ENCODE data around the gene PARVA.

PARVA gene

DNA sequence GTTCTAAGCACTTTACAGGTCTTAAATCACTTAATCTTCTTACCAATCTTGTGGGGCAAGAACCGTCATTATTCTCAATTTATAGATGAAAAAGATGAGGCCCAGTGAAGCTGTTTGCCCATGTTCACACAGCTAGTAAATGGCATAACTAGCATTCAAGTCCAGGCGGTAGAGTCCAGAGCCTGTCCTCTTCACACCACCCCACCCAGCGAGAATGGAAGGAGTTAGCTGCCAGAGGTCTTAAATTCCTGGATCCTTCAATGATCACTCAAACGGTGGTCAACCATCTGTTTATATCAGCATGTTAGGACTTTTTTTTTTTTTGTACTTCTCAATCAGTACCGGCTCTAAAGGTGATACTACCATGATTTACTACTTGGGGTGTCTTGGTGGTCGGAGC is 43.3 kb downstream of the PARVA start:
- Histone ChIP-seq H3K9me3 (ENCODE audit: control insufficient read depth, insufficient read depth, low read length) (no peaks in the 10 kb centered on the region), H3K36me3 (ENCODE audit: insufficient read depth, low read length) (no peaks in the 10 kb centered on the region; the same call in 1 of the 2 replicates), H3K4me1 (ENCODE audit: insufficient read depth, low read length) (peaks cover 17% of the 10 kb centered on the region), H3K9ac (ENCODE audit: low read depth, low read length) (no peak overlapping the region)

DNA sequence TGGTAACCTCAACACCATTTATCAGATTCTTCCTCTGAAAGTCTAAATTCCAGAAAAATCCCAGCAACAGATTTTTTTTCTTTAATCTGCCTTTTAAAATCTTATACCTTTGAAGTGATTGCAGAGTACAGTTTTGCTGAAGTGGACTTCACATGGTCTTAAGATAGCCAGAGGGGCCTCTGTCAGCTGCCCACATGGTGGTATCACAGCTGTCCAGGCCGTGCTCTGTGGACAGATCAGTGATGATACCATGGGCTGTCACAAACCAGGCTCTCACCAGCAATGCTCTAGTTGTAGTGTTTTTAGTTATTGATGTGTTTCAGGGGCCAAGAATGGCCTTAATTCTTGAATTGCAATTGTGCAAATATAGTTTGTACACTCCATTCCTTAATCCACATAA is 44.0 kb downstream of the PARVA start:
- Histone ChIP-seq H3K9ac (ENCODE audit: low read depth, low read length) (no peak overlapping the region), H3K36me3 (ENCODE audit: insufficient read depth, low read length) (no peaks in the 10 kb centered on the region; the same call in 1 of the 2 replicates), H3K4me1 (ENCODE audit: insufficient read depth, low read length) (peaks cover 15% of the 10 kb centered on the region), H3K9me3 (ENCODE audit: control insufficient read depth, insufficient read depth, low read length) (no peaks in the 10 kb centered on the region)

DNA sequence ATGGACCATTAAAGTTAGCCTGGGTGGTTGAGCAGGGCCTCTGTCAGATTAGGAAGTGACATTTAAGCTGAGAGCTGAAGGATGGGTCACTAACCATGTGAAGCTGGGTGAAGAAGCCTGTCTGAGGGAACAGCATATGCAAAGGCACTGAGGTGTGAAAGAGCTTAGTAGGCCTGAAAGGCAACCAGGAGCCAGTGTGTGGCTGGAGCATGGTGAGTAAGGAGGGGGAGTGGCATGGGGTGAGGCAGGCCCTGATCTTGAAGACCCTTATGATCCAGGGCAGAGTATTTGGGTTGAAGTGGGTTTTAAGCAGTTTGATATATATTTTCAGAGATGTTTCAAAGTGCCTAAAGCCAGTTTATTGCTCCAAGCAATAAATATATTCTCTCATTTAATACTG is 48.8 kb downstream of the PARVA start:
- H3K9ac ChIP-seq (ENCODE audit: low read depth, low read length): no peak overlapping the region
- no peaks in the 10 kb centered on the region for H3K36me3 ChIP-seq (ENCODE audit: insufficient read depth, low read length)
- H3K4me1 ChIP-seq (ENCODE audit: insufficient read depth, low read length): no peaks in the 10 kb centered on the region; the same call in 1 of the 2 replicates
- no peaks in the 10 kb centered on the region for H3K9me3 ChIP-seq (ENCODE audit: control insufficient read depth, insufficient read depth, low read length)

DNA sequence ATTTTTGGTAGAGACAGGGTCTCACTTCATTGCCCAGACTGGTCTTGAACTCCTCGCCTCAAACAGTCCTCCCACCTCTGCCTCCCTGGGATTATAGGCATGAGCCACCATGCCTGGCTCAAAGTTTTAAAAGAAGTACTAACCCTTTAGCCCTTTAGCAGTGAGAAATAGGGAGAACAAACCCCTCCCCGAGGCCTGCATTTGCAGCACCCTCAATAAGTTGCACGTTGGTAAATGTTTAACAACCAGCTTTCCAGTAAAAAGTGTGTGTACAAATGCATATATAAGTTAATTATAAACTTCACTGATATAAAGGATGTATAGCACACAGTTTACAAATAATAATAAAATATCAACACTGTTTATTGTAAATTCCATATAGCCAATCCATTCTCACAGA is 51.8 kb downstream of the PARVA start:
- Histone ChIP-seq H3K4me1 (ENCODE audit: insufficient read depth, low read length) (peaks cover 5% of the 10 kb centered on the region; the same call in 1 of the 2 replicates), H3K9me3 (ENCODE audit: control insufficient read depth, insufficient read depth, low read length) (no peaks in the 10 kb centered on the region; the same call in 1 of the 2 replicates), H3K36me3 (ENCODE audit: insufficient read depth, low read length) (no peaks in the 10 kb centered on the region), H3K9ac (ENCODE audit: low read depth, low read length) (no peak overlapping the region)

DNA sequence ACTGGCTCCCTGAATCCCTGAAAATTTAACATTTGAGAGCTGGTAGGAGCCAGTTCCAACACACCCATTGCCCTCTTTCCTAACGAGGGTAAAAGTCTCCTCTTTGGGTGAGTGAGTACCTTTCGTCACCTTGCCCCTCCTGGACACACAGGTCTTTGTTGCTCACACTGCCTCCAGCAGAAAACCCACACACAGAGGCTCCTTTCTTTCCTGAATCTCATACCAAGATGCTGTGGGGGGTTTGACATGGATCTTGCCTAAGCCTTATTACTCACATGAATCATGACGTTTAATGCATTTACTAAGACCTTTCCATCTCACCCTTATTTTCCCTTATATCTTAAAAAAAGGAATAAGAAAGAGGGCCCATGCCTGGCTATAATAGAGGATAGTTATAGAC is 53.0 kb downstream of the PARVA start:
- H3K9me3 ChIP-seq (ENCODE audit: control insufficient read depth, insufficient read depth, low read length): no peaks in the 10 kb centered on the region; the same call in 1 of the 2 replicates
- H3K9ac ChIP-seq (ENCODE audit: low read depth, low read length): no peak overlapping the region
- H3K4me1 ChIP-seq (ENCODE audit: insufficient read depth, low read length): peaks cover 5% of the 10 kb centered on the region; the same call in 1 of the 2 replicates
- H3K36me3 ChIP-seq (ENCODE audit: insufficient read depth, low read length): no peaks in the 10 kb centered on the region

DNA sequence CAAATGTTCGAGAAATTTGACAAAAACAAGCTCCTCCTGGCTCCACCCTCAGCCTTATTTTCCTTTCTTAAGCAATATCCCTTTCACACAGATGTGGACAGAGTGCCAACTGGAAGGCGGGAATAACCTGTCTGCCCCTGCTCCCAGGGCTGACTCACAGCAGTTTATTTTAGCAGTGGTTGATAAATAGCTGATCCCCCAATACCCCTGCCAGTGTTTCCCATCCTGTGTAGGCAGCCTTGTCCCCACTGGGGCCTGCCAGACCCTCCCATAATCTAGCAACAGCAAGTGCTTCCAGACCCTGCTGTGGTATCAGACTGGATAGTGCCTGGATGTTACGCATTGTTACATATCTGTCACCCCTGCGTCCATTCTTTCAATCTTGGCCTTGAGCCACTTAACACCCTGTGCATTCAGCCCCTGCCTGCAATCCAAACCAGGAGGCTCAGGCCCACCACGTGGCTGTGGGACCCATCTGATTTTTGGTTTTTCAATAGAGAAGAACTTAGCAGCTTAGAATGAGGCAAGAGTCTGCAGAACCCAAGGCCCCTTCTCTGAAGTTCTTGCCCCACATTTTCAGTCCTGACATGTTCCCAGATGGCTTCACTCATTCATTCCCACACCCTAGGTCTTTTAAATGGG is 53.7 kb downstream of the PARVA start:
- H3K4me1 ChIP-seq (ENCODE audit: insufficient read depth, low read length): peaks cover 5% of the 10 kb centered on the region; the same call in 1 of the 2 replicates
- no peaks in the 10 kb centered on the region; the same call in 1 of the 2 replicates for H3K9me3 ChIP-seq (ENCODE audit: control insufficient read depth, insufficient read depth, low read length)
- no peak overlapping the region for H3K9ac ChIP-seq (ENCODE audit: low read depth, low read length)
- no peaks in the 10 kb centered on the region for H3K36me3 ChIP-seq (ENCODE audit: insufficient read depth, low read length)

DNA sequence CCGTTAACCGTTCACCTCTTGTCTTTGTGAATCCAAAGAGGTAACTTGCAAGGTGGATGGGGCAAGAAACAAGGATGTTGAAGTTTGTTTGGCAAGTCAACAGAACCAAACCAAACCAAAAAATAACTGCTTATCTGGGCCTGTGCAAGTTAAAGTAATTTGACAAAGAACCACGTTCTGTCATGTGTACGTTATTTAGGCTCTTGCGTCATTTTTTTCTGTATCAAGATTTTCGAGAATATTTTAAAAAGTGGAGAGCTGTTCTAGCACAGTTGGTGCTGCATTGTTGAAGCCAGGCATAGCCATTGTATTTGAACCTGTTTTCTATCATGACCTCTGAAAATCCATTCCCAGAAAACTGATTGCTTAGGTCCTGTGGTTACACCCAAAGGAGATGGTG is 55.1 kb downstream of the PARVA start:
- peaks cover 5% of the 10 kb centered on the region; the same call in 1 of the 2 replicates for H3K4me1 ChIP-seq (ENCODE audit: insufficient read depth, low read length)
- H3K9ac ChIP-seq (ENCODE audit: low read depth, low read length): no peak overlapping the region
- H3K36me3 ChIP-seq (ENCODE audit: insufficient read depth, low read length): no peaks in the 10 kb centered on the region
- H3K9me3 ChIP-seq (ENCODE audit: control insufficient read depth, insufficient read depth, low read length): no peaks in the 10 kb centered on the region; the same call in 1 of the 2 replicates

DNA sequence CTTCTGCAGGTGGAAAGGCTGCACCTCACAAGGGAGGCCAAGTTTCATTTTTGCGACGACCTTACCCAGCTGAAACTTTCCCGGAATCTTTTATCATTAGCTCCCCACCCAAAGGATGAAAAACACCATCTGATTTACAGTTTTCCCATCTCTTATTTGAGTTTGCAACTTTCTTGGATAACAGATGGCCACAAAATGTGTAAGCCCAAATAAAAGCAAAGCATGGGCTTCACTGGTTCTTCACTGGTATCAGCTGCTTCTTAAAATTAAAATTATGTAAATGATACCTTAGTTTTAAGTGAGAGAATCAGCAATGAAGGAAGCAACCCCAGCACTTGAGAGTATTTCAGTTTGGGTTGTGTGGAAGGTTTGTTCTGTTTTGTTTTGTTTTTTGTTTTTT is 55.8 kb downstream of the PARVA start:
- Histone ChIP-seq H3K9me3 (ENCODE audit: control insufficient read depth, insufficient read depth, low read length) (no peaks in the 10 kb centered on the region; the same call in 1 of the 2 replicates), H3K9ac (ENCODE audit: low read depth, low read length) (no peak overlapping the region), H3K36me3 (ENCODE audit: insufficient read depth, low read length) (no peaks in the 10 kb centered on the region), H3K4me1 (ENCODE audit: insufficient read depth, low read length) (peaks cover 5% of the 10 kb centered on the region; the same call in 1 of the 2 replicates)

DNA sequence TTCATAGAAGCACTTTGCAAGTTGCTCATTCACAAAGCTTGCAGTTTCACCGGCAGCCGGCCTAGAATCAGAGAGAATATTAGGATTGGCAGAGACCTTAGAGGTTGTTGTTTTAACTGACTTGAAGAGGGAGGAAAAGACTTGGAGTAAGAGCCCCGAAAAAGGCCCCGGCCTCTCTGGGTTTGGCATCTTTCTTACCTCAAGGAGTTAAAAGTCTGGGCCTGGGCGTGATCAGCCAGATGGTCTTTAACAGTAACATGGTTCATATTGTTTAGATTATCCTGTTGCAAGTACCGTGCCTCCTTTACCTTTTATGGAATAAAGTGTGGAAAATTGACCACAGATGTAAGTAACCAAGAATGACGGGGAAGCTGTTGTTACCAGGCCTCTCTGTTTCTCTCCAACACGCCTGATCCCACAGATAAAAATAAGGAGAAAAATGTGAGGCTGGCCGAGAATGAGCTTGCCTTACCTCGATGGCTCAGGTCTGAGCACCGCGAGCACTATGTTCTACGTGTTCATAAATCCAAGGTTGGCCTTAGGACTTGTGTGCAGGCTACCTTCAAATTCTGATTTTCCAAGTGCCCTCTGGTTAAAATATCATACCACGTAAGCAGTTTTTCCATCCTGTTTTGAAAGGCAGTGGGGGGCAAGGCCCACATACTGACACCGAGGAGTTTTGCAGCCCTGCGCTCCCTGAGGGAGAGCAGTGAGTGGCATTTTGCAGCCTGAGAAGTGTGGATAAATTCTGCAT is 56.4 kb downstream of the PARVA start:
- Histone ChIP-seq H3K36me3 (ENCODE audit: insufficient read depth, low read length) (no peaks in the 10 kb centered on the region), H3K9ac (ENCODE audit: low read depth, low read length) (no peak overlapping the region), H3K4me1 (ENCODE audit: insufficient read depth, low read length) (peaks cover 5% of the 10 kb centered on the region; the same call in 1 of the 2 replicates), H3K9me3 (ENCODE audit: control insufficient read depth, insufficient read depth, low read length) (no peaks in the 10 kb centered on the region; the same call in 1 of the 2 replicates)

DNA sequence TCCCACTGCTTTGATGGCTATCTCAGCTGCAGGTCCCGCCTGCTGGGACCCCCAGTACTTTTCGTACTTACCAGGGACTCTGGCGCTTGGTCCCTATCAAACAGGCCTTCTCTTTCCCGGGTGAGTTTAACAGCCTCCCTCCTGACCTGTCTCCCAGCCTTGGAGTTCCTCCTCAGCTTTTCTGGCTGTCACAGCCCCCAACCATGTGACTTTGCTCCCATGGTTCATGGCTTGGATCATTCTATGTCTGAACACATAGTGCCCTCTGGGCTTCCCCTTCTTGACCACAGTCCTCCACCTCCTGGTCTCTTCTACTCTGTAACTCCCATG is 56.9 kb downstream of the PARVA start:
- H3K9ac ChIP-seq (ENCODE audit: low read depth, low read length): no peak overlapping the region
- no peaks in the 10 kb centered on the region for H3K36me3 ChIP-seq (ENCODE audit: insufficient read depth, low read length)
- H3K9me3 ChIP-seq (ENCODE audit: control insufficient read depth, insufficient read depth, low read length): no peaks in the 10 kb centered on the region; the same call in 1 of the 2 replicates
- peaks cover 7% of the 10 kb centered on the region; the same call in 1 of the 2 replicates for H3K4me1 ChIP-seq (ENCODE audit: insufficient read depth, low read length)

DNA sequence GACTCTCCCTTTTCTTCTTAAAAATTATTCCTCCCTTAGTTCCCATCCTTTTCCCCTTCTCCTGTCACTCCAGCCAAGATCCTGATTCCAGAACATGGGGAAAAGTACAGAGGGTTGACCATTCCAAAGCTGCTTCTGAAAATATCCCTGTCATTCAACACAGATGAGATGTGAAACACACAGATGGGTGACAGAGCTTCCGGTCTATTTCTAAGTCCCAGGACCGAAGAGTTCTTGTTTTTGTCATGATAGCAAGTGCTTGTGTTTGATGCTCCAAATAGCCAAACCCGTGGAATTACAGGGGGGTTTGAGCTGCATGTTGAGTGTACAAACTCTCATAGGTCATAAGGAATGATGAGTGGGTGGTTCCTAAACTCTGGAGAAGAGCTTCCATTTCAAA is 57.9 kb downstream of the PARVA start:
- Histone ChIP-seq H3K9ac (ENCODE audit: low read depth, low read length) (no peak overlapping the region), H3K4me1 (ENCODE audit: insufficient read depth, low read length) (peaks cover 13% of the 10 kb centered on the region; the same call in 1 of the 2 replicates), H3K9me3 (ENCODE audit: control insufficient read depth, insufficient read depth, low read length) (peaks cover 4% of the 10 kb centered on the region), H3K36me3 (ENCODE audit: insufficient read depth, low read length) (no peaks in the 10 kb centered on the region)

DNA sequence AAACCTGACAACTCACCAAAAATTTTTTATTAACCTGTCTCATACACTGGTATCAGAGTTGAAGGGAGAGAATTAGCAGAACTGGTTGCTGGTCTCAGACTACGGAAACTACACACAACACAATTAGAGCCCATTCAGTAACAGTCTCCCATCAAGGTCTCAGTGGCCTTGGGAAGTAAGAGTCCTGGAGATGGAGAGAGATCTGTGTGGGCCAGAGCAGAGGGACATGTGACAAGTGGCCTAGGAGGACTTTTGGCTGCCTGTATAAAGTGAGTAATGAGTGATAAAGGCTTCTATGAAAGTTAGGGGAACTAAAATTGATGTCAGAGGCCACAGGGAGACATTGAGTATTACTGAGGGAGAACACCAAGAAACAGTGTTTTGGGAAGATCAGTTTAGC is 58.9 kb downstream of the PARVA start:
- Histone ChIP-seq H3K4me1 (ENCODE audit: insufficient read depth, low read length) (peaks cover 13% of the 10 kb centered on the region; the same call in 1 of the 2 replicates), H3K9me3 (ENCODE audit: control insufficient read depth, insufficient read depth, low read length) (peaks cover 11% of the 10 kb centered on the region), H3K36me3 (ENCODE audit: insufficient read depth, low read length) (no peaks in the 10 kb centered on the region), H3K9ac (ENCODE audit: low read depth, low read length) (no peak overlapping the region)

DNA sequence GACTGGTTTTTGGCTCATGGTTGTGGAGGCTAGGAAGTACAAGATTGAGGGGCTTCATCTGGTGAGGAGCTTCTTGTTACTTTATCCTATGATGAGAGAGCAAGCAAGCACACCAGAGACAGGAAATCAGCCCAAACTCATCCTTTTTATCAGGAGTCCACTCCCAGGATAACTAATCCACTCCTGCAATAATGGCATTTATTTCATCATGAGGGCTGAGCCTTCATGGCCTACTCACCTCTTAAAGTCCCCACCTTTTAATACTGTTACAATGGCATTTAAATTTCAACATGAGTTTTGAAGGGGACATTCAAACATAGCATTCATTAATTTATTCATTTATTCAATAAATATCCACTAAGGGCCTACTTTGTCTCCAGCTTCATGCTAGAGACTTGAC is 60.9 kb downstream of the PARVA start:
- H3K36me3 ChIP-seq (ENCODE audit: insufficient read depth, low read length): no peaks in the 10 kb centered on the region
- peaks cover 11% of the 10 kb centered on the region for H3K9me3 ChIP-seq (ENCODE audit: control insufficient read depth, insufficient read depth, low read length)
- H3K4me1 ChIP-seq (ENCODE audit: insufficient read depth, low read length): peaks cover 13% of the 10 kb centered on the region; the same call in 1 of the 2 replicates
- no peak overlapping the region for H3K9ac ChIP-seq (ENCODE audit: low read depth, low read length)

DNA sequence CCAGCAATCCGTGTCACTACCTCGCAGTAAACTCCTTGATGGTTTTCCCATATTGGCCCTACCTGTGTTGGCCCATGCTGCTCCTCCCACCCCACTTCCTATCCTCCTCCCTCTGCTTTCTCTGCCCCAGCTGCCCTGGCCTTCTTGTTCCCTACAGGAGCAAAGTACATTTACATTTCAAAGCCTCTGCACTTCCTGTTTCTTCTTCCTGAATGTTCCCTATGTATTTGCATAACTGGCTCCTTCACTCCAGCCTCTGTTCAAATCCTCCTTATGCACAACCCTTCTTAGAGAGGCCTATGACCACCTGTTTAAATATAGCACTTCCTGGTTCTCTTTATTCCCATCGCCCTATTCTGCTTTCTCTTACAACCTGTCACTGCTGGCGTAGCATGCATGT is 62.2 kb downstream of the PARVA start:
- Histone ChIP-seq H3K36me3 (ENCODE audit: insufficient read depth, low read length) (no peaks in the 10 kb centered on the region), H3K9ac (ENCODE audit: low read depth, low read length) (no peak overlapping the region), H3K9me3 (ENCODE audit: control insufficient read depth, insufficient read depth, low read length) (peaks cover 11% of the 10 kb centered on the region), H3K4me1 (ENCODE audit: insufficient read depth, low read length) (peaks cover 8% of the 10 kb centered on the region; the same call in 1 of the 2 replicates)

DNA sequence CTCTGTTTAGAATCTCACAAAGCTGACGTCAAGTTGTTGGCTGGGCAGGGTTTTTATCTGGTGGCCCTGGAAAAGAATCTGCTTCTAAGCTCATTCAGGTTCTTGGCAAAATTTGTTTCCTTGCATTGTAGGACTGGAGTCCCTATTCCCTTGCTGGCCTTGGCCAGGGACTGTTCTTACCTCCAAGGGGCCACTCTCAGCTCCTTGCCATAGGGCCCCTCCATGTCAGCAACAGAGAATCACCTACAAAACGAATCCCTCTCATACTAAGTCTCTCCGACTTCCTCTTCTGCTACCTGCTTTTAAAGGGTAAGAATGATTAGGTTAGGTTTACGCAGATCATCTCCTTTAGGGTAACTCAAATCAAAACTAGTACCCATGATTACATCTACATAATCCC is 63.2 kb downstream of the PARVA start:
- peaks cover 8% of the 10 kb centered on the region; the same call in 1 of the 2 replicates for H3K4me1 ChIP-seq (ENCODE audit: insufficient read depth, low read length)
- H3K9me3 ChIP-seq (ENCODE audit: control insufficient read depth, insufficient read depth, low read length): peaks cover 11% of the 10 kb centered on the region
- no peak overlapping the region for H3K9ac ChIP-seq (ENCODE audit: low read depth, low read length)
- H3K36me3 ChIP-seq (ENCODE audit: insufficient read depth, low read length): no peaks in the 10 kb centered on the region; the same call in 1 of the 2 replicates
